Chondrocyte (in vitro differentiated cells): ENCODE data around the gene GLYATL2. TPM values are rescaled to one million over a fixed set of nuclear protein-coding genes. Genes with fewer than 3 reads are reported as not detected.

ENCODE experiments used
- DNase-seq: peaks from one replicate; pipeline ENCODE4 v3.0.0; 2021; ENCODE audit warnings: mixed read lengths, low spot score
- H3K27ac Mint-ChIP-seq: one replicate; pipeline ENCODE4 v1.8.0; 2021; ENCODE audit warnings: mild to moderate bottlenecking, moderate library complexity, mixed read lengths; ENCODE audit not compliant: unreplicated experiment
- H3K27me3 Mint-ChIP-seq: 2 replicates; pipeline ENCODE4 v1.8.0; 2021; ENCODE audit warnings: low read depth, mixed read lengths
- H3K36me3 Mint-ChIP-seq: 2 replicates; pipeline ENCODE4 v1.8.0; 2021; ENCODE audit warnings: low read depth, mixed read lengths
- H3K4me1 Mint-ChIP-seq: 2 replicates; pipeline ENCODE4 v1.8.0; 2021; ENCODE audit warnings: low read depth, mild to moderate bottlenecking, mixed read lengths
- H3K4me3 Mint-ChIP-seq: one replicate; pipeline ENCODE4 v1.8.0; 2021; ENCODE audit warnings: mild to moderate bottlenecking, moderate library complexity, mixed read lengths; ENCODE audit not compliant: unreplicated experiment
- H3K9me3 Mint-ChIP-seq: 2 replicates; pipeline ENCODE4 v1.8.0; 2021; ENCODE audit warnings: low read depth, mixed read lengths
- CTCF ChIP-seq: fragments of 200-600 bp; sonication (generic); IDR thresholded peaks from 2 replicates; pipeline ENCODE4 v1.5.0; 2021; ENCODE audit warnings: antibody characterized with exemption, mild to moderate bottlenecking, moderate library complexity
- total RNA-seq: library from RNA; stranded (reverse); gene quantifications from 3 replicates; pipeline ENCODE4 v1.2.1, GENCODE V29; 2021

Gene GLYATL2
- total RNA-seq, 1 donor from 2014 or later = 0.35 TPM

- Mint-ChIP-seq H3K36me3 (peaks cover 3% of the 10 kb centered on the region), H3K4me3 (no peak overlapping the region), H3K27ac (no peak overlapping the region), H3K27me3 (no peaks in the 10 kb centered on the region), H3K9me3 (peaks cover 41% of the 10 kb centered on the region), H3K4me1 (no peaks in the 10 kb centered on the region)
- no peak for DNase-seq
- TF ChIP-seq CTCF = no peak
These were observed 17.0 kb upstream of the GLYATL2 start for GRCh38 chr11:58861533-58861932.

- H3K27me3 Mint-ChIP-seq = no peaks in the 10 kb centered on the region
- H3K27ac Mint-ChIP-seq = no peak overlapping the region
- H3K4me3 Mint-ChIP-seq = no peak overlapping the region
- DNase-seq = no peak
- H3K36me3 Mint-ChIP-seq = no peaks in the 10 kb centered on the region
- H3K9me3 Mint-ChIP-seq = peaks cover 13% of the 10 kb centered on the region
- no peaks in the 10 kb centered on the region for H3K4me1 Mint-ChIP-seq
- TF ChIP-seq CTCF = no peak
These were observed 12.3 kb upstream of the GLYATL2 start for GRCh38 chr11:58856806-58857205.

GRCh38 chr11:58845386-58845785 lies 882 bp upstream of the GLYATL2 start:
- TF ChIP-seq CTCF = no peak
- no peaks in the 10 kb centered on the region for H3K4me1 Mint-ChIP-seq

DNA sequence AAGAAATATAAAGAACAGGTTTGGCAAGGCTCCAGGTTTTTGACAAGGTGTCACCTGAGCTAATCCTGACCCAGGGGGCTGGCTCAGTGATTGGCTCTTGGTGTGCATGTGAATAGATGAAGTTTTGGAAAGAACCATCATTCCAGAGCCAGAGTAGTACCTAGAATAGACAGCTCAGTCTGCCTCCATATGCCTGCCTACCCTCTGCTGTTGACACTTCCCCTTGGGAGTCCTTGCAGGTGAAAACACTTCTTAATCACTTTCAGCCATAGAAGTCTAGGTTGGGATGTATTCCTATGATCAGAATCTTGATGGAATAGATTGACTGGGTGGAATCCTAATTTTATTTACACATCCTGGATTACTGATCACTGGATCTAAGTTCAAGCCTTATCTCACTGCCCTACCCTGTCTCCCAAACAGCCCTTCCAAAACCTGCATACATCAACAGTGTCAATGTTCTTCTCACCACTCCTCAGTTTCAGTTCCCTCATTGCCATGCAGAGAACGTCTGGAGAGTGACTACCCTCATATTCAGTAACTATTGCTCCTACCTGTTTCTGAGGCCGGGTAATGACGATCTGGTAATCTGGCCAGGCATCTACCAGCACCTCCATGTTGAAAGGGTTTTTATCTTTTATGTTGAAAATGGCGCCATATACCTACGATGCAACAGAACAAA lies 6.7 kb downstream of the GLYATL2 start:
- DNase-seq = no peak
- Mint-ChIP-seq H3K27ac (no peak overlapping the region), H3K9me3 (peaks cover 2% of the 10 kb centered on the region), H3K4me1 (no peaks in the 10 kb centered on the region), H3K4me3 (no peak overlapping the region), H3K36me3 (no peaks in the 10 kb centered on the region), H3K27me3 (no peaks in the 10 kb centered on the region)
- TF ChIP-seq CTCF = no peak

More at GRCh38 chr11:58845386-58845785, 882 bp upstream of the GLYATL2 start:
- H3K27me3 Mint-ChIP-seq = peaks cover 7% of the 10 kb centered on the region
- no peaks in the 10 kb centered on the region for H3K9me3 Mint-ChIP-seq
- no peaks in the 10 kb centered on the region for H3K36me3 Mint-ChIP-seq
- H3K27ac Mint-ChIP-seq = no peak overlapping the region
- no peak for DNase-seq
- no peak overlapping the region for H3K4me3 Mint-ChIP-seq

GRCh38 chr11:58832056-58832645 lies 12.4 kb downstream of the GLYATL2 start:
- peaks cover 2% of the 10 kb centered on the region for H3K9me3 Mint-ChIP-seq
- H3K36me3 Mint-ChIP-seq = no peaks in the 10 kb centered on the region
- H3K4me1 Mint-ChIP-seq = no peaks in the 10 kb centered on the region
- TF ChIP-seq CTCF = no peak
- H3K4me3 Mint-ChIP-seq = no peak overlapping the region
- H3K27ac Mint-ChIP-seq = no peak overlapping the region
- DNase-seq = no peak
- no peaks in the 10 kb centered on the region for H3K27me3 Mint-ChIP-seq
